ENCODE measurements around the gene DSTYK. TPM values are rescaled to one million over a fixed set of nuclear protein-coding genes. Genes with fewer than 3 reads are reported as not detected.
A peak's percentile ranks its signal among the peaks of the same experiment; 100 is the strongest.

DSTYK gene
- total RNA-seq, 5 donors from 2014 or later (not counting 1 experiment from before 2014, with no cell fraction given) = 13.8 to 15.7 (median 14.7) TPM

DNA sequence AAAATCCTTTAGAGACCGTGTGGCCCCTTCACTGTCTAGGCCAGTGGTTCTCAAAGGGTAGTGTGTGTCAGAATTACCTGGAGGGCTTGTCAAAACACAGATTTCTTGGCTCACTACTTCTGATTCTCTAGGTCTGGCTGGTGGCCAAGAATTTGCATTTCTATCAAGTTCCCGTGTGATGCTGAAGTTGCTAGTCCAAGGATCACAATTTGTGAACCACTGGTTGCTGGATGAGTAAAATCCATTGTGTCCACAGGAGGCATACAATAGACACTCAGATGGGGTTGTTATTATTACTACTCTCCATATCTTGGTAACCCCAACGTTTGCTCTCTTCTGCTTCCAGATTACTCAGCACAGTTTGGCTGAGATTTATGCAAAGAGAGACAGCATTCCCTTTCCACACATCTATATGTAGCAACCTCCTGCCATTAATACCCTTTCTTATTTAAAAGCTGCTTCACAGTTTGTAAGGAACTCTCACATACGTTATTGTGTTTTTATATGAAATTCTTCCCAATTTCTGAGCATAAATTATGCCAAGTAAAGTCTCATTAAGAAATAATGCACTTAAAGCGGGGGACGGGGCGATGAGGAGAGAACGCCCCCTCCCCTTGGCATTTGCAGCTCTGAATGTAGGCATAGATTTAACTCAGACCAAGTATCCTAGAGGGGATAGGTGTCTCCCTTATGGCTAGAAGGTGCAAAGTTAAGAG is 15.5 kb upstream of the DSTYK start:
- H3K27ac ChIP-seq (ENCODE audit: low read length) = no peak overlapping the region
- peaks cover 18 to 27% (median 25%) of the 10 kb centered on the region in 3 donors for H3K4me1 Mint-ChIP-seq
- peak in 1 of 35 experiments; percentile 22 for DNase-seq
- peaks cover 14 to 26% of the 10 kb centered on the region in 2 experiments for H3K4me1 ChIP-seq (ENCODE audit: control insufficient read depth in 1 of 2, extremely low read depth in 1 of 2, insufficient read depth in 2 of 2, low read length in 2 of 2)
- no peaks in the 10 kb centered on the region for H3K36me3 ChIP-seq (ENCODE audit: control insufficient read depth in 2 of 2, extremely low read depth in 1 of 2, insufficient read depth in 1 of 2, low read length in 1 of 2)
- ATAC-seq (replicated peaks in 1 of 4) = no peak
- CTCF ChIA-PET = interaction anchor here (1.1 to 4.4 kb wide), 4 partner anchors 9 to 35 kb away, joined by 3 to 30 read pairs (median 5); no protein-coding TSS in a partner anchor
- H3K27ac Mint-ChIP-seq = peak overlapping the region in 1 of 2 donors; percentile 34
- no peaks in the 10 kb centered on the region for H3K36me3 Mint-ChIP-seq
- WGBS (ENCODE audit: insufficient coverage) = no CpG with 5 or more reads among the region's 8 CpGs
- no peaks in the 10 kb centered on the region for H3K9me3 Mint-ChIP-seq
- no peaks in the 10 kb centered on the region for H3K9me3 ChIP-seq
- peaks cover 2 to 24% of the 10 kb centered on the region in 2 experiments for H3K27me3 ChIP-seq (replicated peaks in 1 of 2; ENCODE audit: control insufficient read depth in 2 of 2, extremely low read depth in 1 of 2, insufficient read depth in 2 of 2, low read length in 1 of 2)
- peak overlapping the region; percentile 49 to 66 for H3K4me3 ChIP-seq (ENCODE audit: control insufficient read depth in 1 of 2, extremely low read depth in 1 of 2, low read length in 1 of 2)
- H3K4me3 Mint-ChIP-seq = peak overlapping the region; percentile 78 to 85 (median 79)
- H3K27me3 Mint-ChIP-seq = peaks cover 3 to 10% of the 10 kb centered on the region in 2 donors
- POLR2A ChIA-PET = interaction anchor here in 1 of 2 donors (1.0 kb wide), 1 partner anchor 45 kb away, joined by 3 read pairs; no protein-coding TSS in a partner anchor

- DNase-seq (no peak), ATAC-seq (replicated peaks in 1 of 4) (no peak)
- Histone ChIP-seq H3K27ac (ENCODE audit: low read length) (no peak overlapping the region), H3K4me1 (ENCODE audit: control insufficient read depth in 1 of 2, extremely low read depth in 1 of 2, insufficient read depth in 2 of 2, low read length in 2 of 2) (peaks cover 14 to 26% of the 10 kb centered on the region in 2 experiments), H3K4me3 (ENCODE audit: control insufficient read depth in 1 of 2, extremely low read depth in 1 of 2, low read length in 1 of 2) (no peak overlapping the region), H3K36me3 (ENCODE audit: control insufficient read depth in 2 of 2, extremely low read depth in 1 of 2, insufficient read depth in 1 of 2, low read length in 1 of 2) (no peaks in the 10 kb centered on the region), H3K9me3 (no peaks in the 10 kb centered on the region), H3K27me3 (replicated peaks in 1 of 2; ENCODE audit: control insufficient read depth in 2 of 2, extremely low read depth in 1 of 2, insufficient read depth in 2 of 2, low read length in 1 of 2) (peaks cover 2 to 24% of the 10 kb centered on the region in 2 experiments)
- POLR2A ChIA-PET = interaction anchor here in 1 of 2 donors (1.0 kb wide), 1 partner anchor 44 kb away, joined by 3 read pairs; no protein-coding TSS in a partner anchor
- Mint-ChIP-seq H3K27ac (no peak overlapping the region), H3K4me3 (peak overlapping the region in 1 of 3 donors; percentile 4), H3K36me3 (no peaks in the 10 kb centered on the region), H3K27me3 (peaks cover 3 to 10% of the 10 kb centered on the region in 2 donors), H3K9me3 (no peaks in the 10 kb centered on the region), H3K4me1 (peaks cover 18 to 27% (median 25%) of the 10 kb centered on the region in 3 donors)
- WGBS (ENCODE audit: insufficient coverage) = 84% methylated on average over 6 of the region's 11 CpGs
- CTCF ChIA-PET = interaction anchor here (0.8 to 1.2 kb wide), 3 partner anchors 28 to 95 kb away, joined by 3 read pairs; partner anchors contain the start of gene NUAK2 (in 1 of the 2)
Measured at GRCh38 chr1:205225901-205226765, 14.6 kb upstream of the DSTYK start.

DNA sequence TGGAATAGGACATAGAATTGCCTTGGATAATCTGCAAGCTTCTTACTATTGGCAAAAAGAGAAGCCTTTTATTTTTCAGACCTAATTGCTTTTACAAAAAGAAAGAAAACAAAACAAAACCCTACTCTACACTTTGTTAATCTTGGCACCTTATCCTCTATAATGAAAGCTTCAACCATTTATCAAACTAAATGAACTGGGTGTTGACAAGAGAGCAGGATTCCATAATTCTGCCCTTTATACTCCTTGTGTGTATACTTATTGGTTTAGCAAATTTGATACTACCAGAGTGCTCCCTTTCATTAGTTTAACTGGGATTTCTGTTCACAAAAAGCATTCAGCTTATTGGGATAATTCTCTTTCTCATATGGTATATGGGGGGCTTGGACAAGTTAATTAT is 13.2 kb upstream of the DSTYK start:
- Mint-ChIP-seq H3K9me3 (no peaks in the 10 kb centered on the region), H3K4me3 (no peak overlapping the region), H3K36me3 (no peaks in the 10 kb centered on the region), H3K4me1 (peaks cover 12 to 19% (median 18%) of the 10 kb centered on the region in 3 donors), H3K27ac (no peak overlapping the region), H3K27me3 (peaks cover 3 to 10% of the 10 kb centered on the region in 2 donors)
- H3K27me3 ChIP-seq (replicated peaks in 1 of 2; ENCODE audit: control insufficient read depth in 2 of 2, extremely low read depth in 1 of 2, insufficient read depth in 2 of 2, low read length in 1 of 2) = peaks cover 2 to 17% of the 10 kb centered on the region in 2 experiments
- ChIA-PET POLR2A (no interaction called here), CTCF (no interaction called here)
- no peaks in the 10 kb centered on the region for H3K36me3 ChIP-seq (ENCODE audit: control insufficient read depth in 2 of 2, extremely low read depth in 1 of 2, insufficient read depth in 1 of 2, low read length in 1 of 2)
- ATAC-seq (replicated peaks in 1 of 4) (no peak), DNase-seq (no peak)
- no peak overlapping the region for H3K4me3 ChIP-seq (ENCODE audit: control insufficient read depth in 1 of 2, extremely low read depth in 1 of 2, low read length in 1 of 2)
- peaks cover 11 to 17% of the 10 kb centered on the region in 2 experiments for H3K4me1 ChIP-seq (ENCODE audit: control insufficient read depth in 1 of 2, extremely low read depth in 1 of 2, insufficient read depth in 2 of 2, low read length in 2 of 2)
- H3K27ac ChIP-seq (ENCODE audit: low read length) = no peak overlapping the region
- no peaks in the 10 kb centered on the region for H3K9me3 ChIP-seq

DNA sequence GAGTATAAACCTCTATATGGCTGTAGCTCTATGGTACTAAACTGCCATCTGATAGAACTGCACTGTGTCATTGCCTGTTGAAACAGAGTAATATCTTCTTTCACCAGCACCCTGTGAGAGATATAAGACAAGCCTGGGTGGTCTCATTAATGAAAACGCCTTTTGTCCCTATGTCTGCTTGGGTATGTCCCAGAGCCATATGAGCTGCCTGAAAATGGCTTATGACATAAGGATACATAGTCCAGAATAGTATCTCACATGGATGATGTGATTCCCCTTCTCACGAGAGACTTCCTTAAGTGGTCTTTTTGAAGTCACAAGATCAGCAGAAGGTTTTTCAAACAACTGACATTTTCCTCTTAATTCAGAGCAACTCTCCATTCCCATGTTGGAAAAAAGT is 8.9 kb upstream of the DSTYK start:
- Histone ChIP-seq H3K27ac (ENCODE audit: low read length) (no peak overlapping the region), H3K9me3 (no peaks in the 10 kb centered on the region), H3K4me3 (ENCODE audit: control insufficient read depth in 1 of 2, extremely low read depth in 1 of 2, low read length in 1 of 2) (no peak overlapping the region), H3K4me1 (ENCODE audit: control insufficient read depth in 1 of 2, extremely low read depth in 1 of 2, insufficient read depth in 2 of 2, low read length in 2 of 2) (no peaks in the 10 kb centered on the region), H3K27me3 (replicated peaks in 1 of 2; ENCODE audit: control insufficient read depth in 2 of 2, extremely low read depth in 1 of 2, insufficient read depth in 2 of 2, low read length in 1 of 2) (peaks cover 0 to 2% of the 10 kb centered on the region in 2 experiments), H3K36me3 (ENCODE audit: control insufficient read depth in 2 of 2, extremely low read depth in 1 of 2, insufficient read depth in 1 of 2, low read length in 1 of 2) (no peaks in the 10 kb centered on the region)
- ATAC-seq (replicated peaks in 1 of 4) (no peak), DNase-seq (no peak)
- Mint-ChIP-seq H3K36me3 (no peaks in the 10 kb centered on the region), H3K27me3 (peaks cover 7 to 10% of the 10 kb centered on the region in 2 donors), H3K4me3 (no peak overlapping the region), H3K9me3 (no peaks in the 10 kb centered on the region), H3K4me1 (peaks cover 0 to 2% (median 0%) of the 10 kb centered on the region in 3 donors), H3K27ac (no peak overlapping the region)
- WGBS (ENCODE audit: insufficient coverage) = 75% methylated on average over 1 of the region's 2 CpGs
- CTCF ChIA-PET = no interaction called here
- POLR2A ChIA-PET = no interaction called here

GRCh38 chr1:205217418-205217817 is 5.9 kb upstream of the DSTYK start:
- Histone ChIP-seq H3K4me3 (ENCODE audit: control insufficient read depth in 1 of 2, extremely low read depth in 1 of 2, low read length in 1 of 2) (no peak overlapping the region), H3K27ac (ENCODE audit: low read length) (no peak overlapping the region), H3K4me1 (ENCODE audit: control insufficient read depth in 1 of 2, extremely low read depth in 1 of 2, insufficient read depth in 2 of 2, low read length in 2 of 2) (no peaks in the 10 kb centered on the region), H3K36me3 (ENCODE audit: control insufficient read depth in 2 of 2, extremely low read depth in 1 of 2, insufficient read depth in 1 of 2, low read length in 1 of 2) (no peaks in the 10 kb centered on the region), H3K27me3 (replicated peaks in 1 of 2; ENCODE audit: control insufficient read depth in 2 of 2, extremely low read depth in 1 of 2, insufficient read depth in 2 of 2, low read length in 1 of 2) (no peaks in the 10 kb centered on the region), H3K9me3 (no peaks in the 10 kb centered on the region)
- DNase-seq = no peak
- no peaks in the 10 kb centered on the region for H3K9me3 Mint-ChIP-seq
- no peak for ATAC-seq (replicated peaks in 1 of 4)
- no peaks in the 10 kb centered on the region for H3K36me3 Mint-ChIP-seq
- ChIA-PET POLR2A (no interaction called here), CTCF (interaction anchor here in 1 of 2 donors (0.7 to 1.5 kb wide), 2 partner anchors 11 to 211 kb away, joined by 3 to 5 read pairs; partner anchors contain the start of gene TMCC2)
- peaks cover 4 to 6% of the 10 kb centered on the region in 2 donors for H3K27me3 Mint-ChIP-seq
- H3K27ac Mint-ChIP-seq = no peak overlapping the region
- 83% methylated on average over 1 of the region's 3 CpGs for WGBS (ENCODE audit: insufficient coverage)
- peaks cover 7 to 16% (median 11%) of the 10 kb centered on the region in 3 donors for H3K4me1 Mint-ChIP-seq
- H3K4me3 Mint-ChIP-seq = no peak overlapping the region

DNA sequence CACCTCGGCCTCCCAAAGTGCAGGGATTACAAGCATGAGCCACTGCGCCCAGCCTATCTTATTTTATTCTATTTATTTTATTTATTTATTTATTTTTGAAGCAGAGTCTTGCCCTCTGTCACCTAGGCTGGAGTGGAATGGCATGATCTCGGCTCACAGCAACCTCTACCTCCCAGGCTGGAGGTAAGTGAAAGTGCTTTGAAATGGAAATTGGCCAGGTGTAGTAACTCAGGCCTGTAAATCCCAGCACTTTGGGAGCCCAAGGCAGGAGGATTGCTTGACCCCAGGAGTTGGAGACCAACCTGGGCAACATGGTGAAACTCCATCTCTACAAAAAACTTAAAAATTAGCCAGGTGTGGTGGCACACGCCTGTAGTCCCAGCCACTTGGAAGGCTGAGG is 5.1 kb upstream of the DSTYK start:
- Mint-ChIP-seq H3K27ac (no peak overlapping the region), H3K4me3 (no peak overlapping the region), H3K4me1 (peaks cover 15 to 24% (median 19%) of the 10 kb centered on the region in 3 donors), H3K27me3 (peaks cover 4 to 6% of the 10 kb centered on the region in 2 donors), H3K36me3 (no peaks in the 10 kb centered on the region), H3K9me3 (no peaks in the 10 kb centered on the region)
- H3K9me3 ChIP-seq = no peaks in the 10 kb centered on the region
- no peaks in the 10 kb centered on the region for H3K27me3 ChIP-seq (replicated peaks in 1 of 2; ENCODE audit: control insufficient read depth in 2 of 2, extremely low read depth in 1 of 2, insufficient read depth in 2 of 2, low read length in 1 of 2)
- DNase-seq = no peak
- no peak overlapping the region for H3K4me3 ChIP-seq (ENCODE audit: control insufficient read depth in 1 of 2, extremely low read depth in 1 of 2, low read length in 1 of 2)
- H3K4me1 ChIP-seq (ENCODE audit: control insufficient read depth in 1 of 2, extremely low read depth in 1 of 2, insufficient read depth in 2 of 2, low read length in 2 of 2) = peaks cover 3 to 8% of the 10 kb centered on the region in 2 experiments
- no peak for ATAC-seq (replicated peaks in 1 of 4)
- H3K27ac ChIP-seq (ENCODE audit: low read length) = no peak overlapping the region
- ChIA-PET CTCF (no interaction called here), POLR2A (no interaction called here)
- no peaks in the 10 kb centered on the region for H3K36me3 ChIP-seq (ENCODE audit: control insufficient read depth in 2 of 2, extremely low read depth in 1 of 2, insufficient read depth in 1 of 2, low read length in 1 of 2)
- no CpG with 5 or more reads among the region's 4 CpGs for WGBS (ENCODE audit: insufficient coverage)
